Panc1 (cell line): ENCODE data around the gene ATAD2B.

Experiments
- SIN3A ChIP-seq: IDR thresholded peaks from 2 replicates; pipeline ENCODE4 v1.6.1; 2012; ENCODE audit warnings: low read depth, mild to moderate bottlenecking, low read length, moderate library complexity, borderline replicate concordance; ENCODE audit not compliant: insufficient read depth
- TF ChIP-seq, protein P1 (sequence below): fragments of 450-650 bp; IDR thresholded peaks from 2 replicates; pipeline ENCODE4 v1.5.1; 2017; ENCODE audit warnings: mild to moderate bottlenecking

GRCh38 chr2:23947350-23947749 is 20.4 kb upstream of the ATAD2B start:
- TF ChIP-seq, protein P1, sequence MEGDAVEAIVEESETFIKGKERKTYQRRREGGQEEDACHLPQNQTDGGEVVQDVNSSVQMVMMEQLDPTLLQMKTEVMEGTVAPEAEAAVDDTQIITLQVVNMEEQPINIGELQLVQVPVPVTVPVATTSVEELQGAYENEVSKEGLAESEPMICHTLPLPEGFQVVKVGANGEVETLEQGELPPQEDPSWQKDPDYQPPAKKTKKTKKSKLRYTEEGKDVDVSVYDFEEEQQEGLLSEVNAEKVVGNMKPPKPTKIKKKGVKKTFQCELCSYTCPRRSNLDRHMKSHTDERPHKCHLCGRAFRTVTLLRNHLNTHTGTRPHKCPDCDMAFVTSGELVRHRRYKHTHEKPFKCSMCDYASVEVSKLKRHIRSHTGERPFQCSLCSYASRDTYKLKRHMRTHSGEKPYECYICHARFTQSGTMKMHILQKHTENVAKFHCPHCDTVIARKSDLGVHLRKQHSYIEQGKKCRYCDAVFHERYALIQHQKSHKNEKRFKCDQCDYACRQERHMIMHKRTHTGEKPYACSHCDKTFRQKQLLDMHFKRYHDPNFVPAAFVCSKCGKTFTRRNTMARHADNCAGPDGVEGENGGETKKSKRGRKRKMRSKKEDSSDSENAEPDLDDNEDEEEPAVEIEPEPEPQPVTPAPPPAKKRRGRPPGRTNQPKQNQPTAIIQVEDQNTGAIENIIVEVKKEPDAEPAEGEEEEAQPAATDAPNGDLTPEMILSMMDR: no peak
- TF ChIP-seq SIN3A: no peak
